HCT116 (cell line): Measurements from ENCODE around the gene MATK. TPM values are rescaled to one million over a fixed set of nuclear protein-coding genes. Genes with fewer than 3 reads are reported as not detected.

ENCODE experiments used
- ATAC-seq: fragments of 200-7000 bp; cut with Tn5 transposase; 2 replicates; pipeline ENCODE4 v1.9.1; 2020; ENCODE audit warnings: mild to moderate bottlenecking, moderate library complexity
- Bru-seq: library from RNA; stranded (reverse); fragments of 400-500 nt; gene quantifications from one replicate; lab custom pipeline; 2021; lab: Mats Ljungman, UMichigan
- BruChase-seq, 2 experiments: library from RNA; stranded (reverse); fragments of 400-500 nt; gene quantifications; one replicate each; lab custom pipeline; 2021; lab: Mats Ljungman, UMichigan
- BruUV-seq: library from RNA; stranded (reverse); fragments of 400-500 nt; replicated peaks from 2 replicates; lab custom pipeline; 2021; lab: Mats Ljungman, UMichigan
- CTCF ChIA-PET: fragments of 300-600 bp; sonication (Branson Sonifier 250); formaldehyde crosslinking; loops from one replicate; lab custom pipeline; 2021; ENCODE audit warnings: antibody characterized with exemption; lab: Charles Lee
- POLR2A ChIA-PET: fragments of 300-600, 350-600 bp; sonication (Branson Sonifier 250); formaldehyde crosslinking; loops from one replicate; lab custom pipeline; 2021; ENCODE audit warnings: antibody characterized with exemption; lab: Charles Lee
- RAD21 ChIA-PET, 2 experiments: fragments of 300-600 bp; sonication (Branson Sonifier 250); formaldehyde crosslinking; loops; one replicate each; lab custom pipeline; 2023; ENCODE audit warnings: low total read pairs in 2 of 2; ENCODE audit not compliant: uncharacterized antibody in 2 of 2, unreplicated experiment in 2 of 2, low non-redundant PET in 1 of 2; lab: Charles Lee
- DNase-seq: peaks from one replicate; pipeline ENCODE4 v3.0.0-alpha.2; 2010; ENCODE audit warnings: low read depth, low spot score
- H2AFZ ChIP-seq: fragments of 200-600 bp; shearing (Covaris generic), sonication (generic); 2 replicates; pipeline ENCODE4 v1.6.1; 2017; ENCODE audit warnings: low read depth, mixed run types, mixed read lengths, antibody characterized with exemption, low read length; ENCODE audit not compliant: poor library complexity, severe bottlenecking
- H3K27ac ChIP-seq: 2 replicates; pipeline ENCODE4 v1.5.1; 2012; ENCODE audit warnings: low read depth, low read length
- H3K27me3 ChIP-seq: fragments of 200-600 bp; sonication (generic); 2 replicates; pipeline ENCODE4 v1.6.1; 2016; ENCODE audit warnings: mixed run types, low read length, mixed read lengths; ENCODE audit not compliant: insufficient read depth
- H3K36me3 ChIP-seq, 2 experiments: fragments of 200-500 bp in 1 of 2; fragments of 200-600 bp in 1 of 2; sonication (Bioruptor generic) in 1 of 2; sonication (generic) in 1 of 2; 2 replicates each; pipeline versions ENCODE4 v1.5.1 to v1.6.1; 2014 to 2016; ENCODE audit warnings: low read length in 2 of 2, inconsistent platforms in 1 of 2, mixed read lengths in 1 of 2, mixed run types in 1 of 2; ENCODE audit not compliant: insufficient read depth in 2 of 2, control insufficient read depth in 1 of 2
- H3K4me1 ChIP-seq, 2 experiments: fragments of 200-600 bp in 1 of 2; sonication (generic) in 1 of 2; 2 replicates each; pipeline versions ENCODE4 v1.5.1 to v1.6.1; 2012 to 2017; ENCODE audit warnings: low read length in 2 of 2, inconsistent platforms in 1 of 2, mild to moderate bottlenecking in 1 of 2, mixed read lengths in 1 of 2, mixed run types in 1 of 2, moderate library complexity in 1 of 2; ENCODE audit not compliant: insufficient read depth in 2 of 2, control insufficient read depth in 1 of 2
- H3K4me2 ChIP-seq: fragments of 200-600 bp; sonication (generic); 2 replicates; pipeline ENCODE4 v1.6.1; 2017; ENCODE audit warnings: mixed run types, low read length, mixed read lengths
- H3K4me3 ChIP-seq, 2 experiments: fragments of 200-600 bp in 1 of 2; sonication (generic) in 1 of 2; replicated peaks in 1 of 2; 2 replicates each; pipeline ENCODE4 v1.5.1; 2011 to 2016; ENCODE audit warnings: low read length in 2 of 2, control low read depth in 1 of 2, low read depth in 1 of 2, mild to moderate bottlenecking in 1 of 2, mixed read lengths in 1 of 2, mixed run types in 1 of 2
- H3K79me2 ChIP-seq: fragments of 200-600 bp; sonication (generic); 2 replicates; pipeline ENCODE4 v1.6.1; 2017; ENCODE audit warnings: mild to moderate bottlenecking, mixed run types, low read length, moderate library complexity, mixed read lengths; ENCODE audit not compliant: insufficient read depth
- H3K9ac ChIP-seq: fragments of 200-600 bp; sonication (generic); 2 replicates; pipeline ENCODE4 v1.6.1; 2016; ENCODE audit warnings: low read length, mixed read lengths
- H3K9me2 ChIP-seq: fragments of 200-600 bp; sonication (generic), shearing (Covaris generic); 2 replicates; pipeline ENCODE4 v1.6.1; 2017; ENCODE audit warnings: mixed run types, mild to moderate bottlenecking, moderate library complexity; ENCODE audit not compliant: insufficient read depth
- H3K9me3 ChIP-seq, 2 experiments: fragments of 200-500 bp in 1 of 2; fragments of 200-600 bp in 1 of 2; sonication (Bioruptor generic) in 1 of 2; sonication (generic) in 1 of 2; 2 replicates each; pipeline ENCODE4 v1.6.1; 2014 to 2017; ENCODE audit warnings: low read length in 2 of 2, mixed read lengths in 2 of 2, inconsistent platforms in 1 of 2, low read depth in 1 of 2, mild to moderate bottlenecking in 1 of 2, mixed run types in 1 of 2, moderate library complexity in 1 of 2; ENCODE audit not compliant: control insufficient read depth in 1 of 2, insufficient read depth in 1 of 2
- H4K20me1 ChIP-seq: fragments of 200-600 bp; sonication (generic), shearing (Covaris generic); 2 replicates; pipeline ENCODE4 v1.6.1; 2017; ENCODE audit warnings: mixed run types, mild to moderate bottlenecking, moderate library complexity; ENCODE audit not compliant: insufficient read depth
- EGR1 ChIP-seq: IDR thresholded peaks from 2 replicates; pipeline ENCODE4 v1.6.1; 2012; ENCODE audit warnings: low read depth
- ELF1 ChIP-seq: IDR thresholded peaks from 2 replicates; pipeline ENCODE4 v1.6.1; 2012; ENCODE audit warnings: low read depth, borderline replicate concordance
- SIN3A ChIP-seq: IDR thresholded peaks from 2 replicates; pipeline ENCODE4 v1.6.1; 2012; ENCODE audit warnings: low read depth
- ZFX ChIP-seq: fragments of 450-650 bp; IDR thresholded peaks from 2 replicates; pipeline ENCODE4 v1.6.1; 2017
- intact Hi-C: fragments of 100-400 bp; cut with micrococcal nuclease; formaldehyde crosslinking; loops from 2 replicates; pipeline ENCODE4 v1.10.0; 2022
- long read RNA-seq: library from polyadenylated mRNA; unstranded; transcript quantifications from one replicate; pipeline ENCODE4 v2.0.0, GENCODE V29; 2021; ENCODE audit not compliant: unreplicated experiment
- polyA plus RNA-seq: library from polyadenylated mRNA; unstranded; fragments of >200 nt; gene quantifications from 2 replicates; pipeline ENCODE4 v1.2.1, GENCODE V29; 2012; ENCODE audit warnings: missing spikeins
- total RNA-seq: library from RNA; stranded (reverse); gene quantifications from one replicate; pipeline ENCODE4 v1.2.1, GENCODE V29; 2021; ENCODE audit not compliant: unreplicated experiment
- TF ChIP-seq, protein P1 (sequence below): IDR thresholded peaks from 2 replicates; pipeline ENCODE4 v1.6.1; 2012; ENCODE audit warnings: low read depth

The MATK gene, protein sequence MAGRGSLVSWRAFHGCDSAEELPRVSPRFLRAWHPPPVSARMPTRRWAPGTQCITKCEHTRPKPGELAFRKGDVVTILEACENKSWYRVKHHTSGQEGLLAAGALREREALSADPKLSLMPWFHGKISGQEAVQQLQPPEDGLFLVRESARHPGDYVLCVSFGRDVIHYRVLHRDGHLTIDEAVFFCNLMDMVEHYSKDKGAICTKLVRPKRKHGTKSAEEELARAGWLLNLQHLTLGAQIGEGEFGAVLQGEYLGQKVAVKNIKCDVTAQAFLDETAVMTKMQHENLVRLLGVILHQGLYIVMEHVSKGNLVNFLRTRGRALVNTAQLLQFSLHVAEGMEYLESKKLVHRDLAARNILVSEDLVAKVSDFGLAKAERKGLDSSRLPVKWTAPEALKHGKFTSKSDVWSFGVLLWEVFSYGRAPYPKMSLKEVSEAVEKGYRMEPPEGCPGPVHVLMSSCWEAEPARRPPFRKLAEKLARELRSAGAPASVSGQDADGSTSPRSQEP
- total RNA-seq (not detected), Bru-seq, nascent RNA (percentile 4 among the genes with signal in this experiment), BruChase-seq, experiment 1, labeled RNA remaining after a 6-hour chase (not detected), BruChase-seq, experiment 2, labeled RNA remaining after a 2-hour chase (not detected)
- not detected in 2 replicates for polyA plus RNA-seq
- long read RNA-seq = 0 reads

DNA sequence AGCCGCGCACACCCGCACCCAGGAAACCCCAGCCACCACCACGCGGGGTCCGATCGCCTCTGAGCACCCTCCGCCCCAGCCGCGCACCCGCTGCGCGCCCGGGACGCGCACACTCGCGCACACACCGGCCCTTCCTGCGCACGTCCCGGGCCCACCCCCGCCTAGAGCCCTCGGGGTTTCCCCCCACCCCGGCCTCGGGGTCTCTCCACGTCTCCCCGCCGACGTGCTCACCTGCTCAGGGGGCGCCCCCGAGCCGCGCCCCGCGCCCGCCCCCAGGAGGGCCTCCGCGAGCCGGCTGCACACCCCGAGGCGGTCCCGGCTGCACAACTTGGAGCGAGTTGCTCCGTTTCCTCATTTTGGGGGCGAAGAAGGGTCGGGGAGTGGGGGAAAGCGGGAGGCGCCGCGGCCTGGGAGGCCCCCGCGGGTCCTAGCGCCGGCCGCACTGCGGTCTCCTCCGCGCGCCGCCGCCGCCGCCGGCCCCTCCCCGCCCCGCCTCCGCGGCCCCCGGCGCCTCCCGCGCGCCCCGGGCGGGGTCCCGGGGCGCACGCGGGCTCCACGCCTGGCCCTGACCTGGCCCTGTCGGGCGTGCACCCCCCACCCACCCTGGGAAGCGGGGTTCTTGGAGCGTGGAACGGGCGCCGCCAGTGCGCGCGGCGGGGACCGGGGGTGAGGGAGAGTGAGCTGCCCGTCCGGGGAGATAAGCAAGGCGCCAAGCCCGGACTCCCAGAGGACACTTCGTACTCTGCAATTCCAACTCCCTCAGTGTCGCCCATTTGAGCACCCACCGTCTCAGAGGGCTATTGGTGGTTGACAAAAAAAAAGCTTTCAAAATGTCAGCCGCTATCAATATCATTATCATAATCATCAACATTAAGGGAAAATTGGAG lies at the start of gene MATK:
Gene MATK (minus strand): TSS at position 444 of the 887 bp plus-strand sequence. CDS start 1,246 bp downstream, outside the sequence.
- H3K4me2 ChIP-seq = no peak within 1 kb of the TSS
- H4K20me1 ChIP-seq = no peaks in the 10 kb centered on the region
- H3K4me1 ChIP-seq = no peaks in the 10 kb centered on the region
- H3K27ac ChIP-seq = no peak within 1 kb of the TSS
- RAD21 ChIA-PET = no interaction called here
- TF ChIP-seq ZFX = no peak
- TF ChIP-seq, protein P1, sequence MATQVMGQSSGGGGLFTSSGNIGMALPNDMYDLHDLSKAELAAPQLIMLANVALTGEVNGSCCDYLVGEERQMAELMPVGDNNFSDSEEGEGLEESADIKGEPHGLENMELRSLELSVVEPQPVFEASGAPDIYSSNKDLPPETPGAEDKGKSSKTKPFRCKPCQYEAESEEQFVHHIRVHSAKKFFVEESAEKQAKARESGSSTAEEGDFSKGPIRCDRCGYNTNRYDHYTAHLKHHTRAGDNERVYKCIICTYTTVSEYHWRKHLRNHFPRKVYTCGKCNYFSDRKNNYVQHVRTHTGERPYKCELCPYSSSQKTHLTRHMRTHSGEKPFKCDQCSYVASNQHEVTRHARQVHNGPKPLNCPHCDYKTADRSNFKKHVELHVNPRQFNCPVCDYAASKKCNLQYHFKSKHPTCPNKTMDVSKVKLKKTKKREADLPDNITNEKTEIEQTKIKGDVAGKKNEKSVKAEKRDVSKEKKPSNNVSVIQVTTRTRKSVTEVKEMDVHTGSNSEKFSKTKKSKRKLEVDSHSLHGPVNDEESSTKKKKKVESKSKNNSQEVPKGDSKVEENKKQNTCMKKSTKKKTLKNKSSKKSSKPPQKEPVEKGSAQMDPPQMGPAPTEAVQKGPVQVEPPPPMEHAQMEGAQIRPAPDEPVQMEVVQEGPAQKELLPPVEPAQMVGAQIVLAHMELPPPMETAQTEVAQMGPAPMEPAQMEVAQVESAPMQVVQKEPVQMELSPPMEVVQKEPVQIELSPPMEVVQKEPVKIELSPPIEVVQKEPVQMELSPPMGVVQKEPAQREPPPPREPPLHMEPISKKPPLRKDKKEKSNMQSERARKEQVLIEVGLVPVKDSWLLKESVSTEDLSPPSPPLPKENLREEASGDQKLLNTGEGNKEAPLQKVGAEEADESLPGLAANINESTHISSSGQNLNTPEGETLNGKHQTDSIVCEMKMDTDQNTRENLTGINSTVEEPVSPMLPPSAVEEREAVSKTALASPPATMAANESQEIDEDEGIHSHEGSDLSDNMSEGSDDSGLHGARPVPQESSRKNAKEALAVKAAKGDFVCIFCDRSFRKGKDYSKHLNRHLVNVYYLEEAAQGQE = no peak
- no peak for TF ChIP-seq EGR1
- no peak for TF ChIP-seq ELF1
- no peak for TF ChIP-seq SIN3A
- H3K4me3 ChIP-seq = no peak within 1 kb of the TSS
- DNase-seq (no peak), ATAC-seq (no peak)
- no peaks in the 10 kb centered on the region for H3K79me2 ChIP-seq
- no peak within 1 kb of the TSS for H2AFZ ChIP-seq
- CTCF ChIA-PET = no interaction called here
- intact Hi-C loops = no loop called here
- no peaks in the 10 kb centered on the region for H3K9me2 ChIP-seq
- no peaks in the 10 kb centered on the region for H3K27me3 ChIP-seq
- peaks cover 9 to 15% of the 10 kb centered on the region in 2 experiments; a peak in 3 of 4 replicates for H3K9me3 ChIP-seq
- no TSS peak for BruUV-seq
- POLR2A ChIA-PET = no interaction called here
- H3K9ac ChIP-seq = no peak within 1 kb of the TSS
- H3K36me3 ChIP-seq = no peaks in the 10 kb centered on the region
